HG02588 (cell line): ENCODE data around the gene ZMIZ1.

Source experiments
- ATAC-seq: cut with Tn5 transposase; IDR thresholded peaks from one replicate; pipeline ENCODE4 v1.9.1; 2021; ENCODE audit warnings: mild to moderate bottlenecking, moderate library complexity; ENCODE audit not compliant: unreplicated experiment

The ZMIZ1 gene

GRCh38 chr10:79136236-79137005, 67.7 kb downstream of the ZMIZ1 start:
- ATAC-seq = no peak

GRCh38 chr10:79137300-79137756, 68.6 kb downstream of the ZMIZ1 start:
- ATAC-seq = peak; percentile 22

GRCh38 chr10:79137826-79138225, 69.1 kb downstream of the ZMIZ1 start:
- peak; percentile 68 for ATAC-seq

- ATAC-seq = no peak
Observed at GRCh38 chr10:79138449-79139123, 69.8 kb downstream of the ZMIZ1 start.

- ATAC-seq = no peak
Observed at GRCh38 chr10:79139124-79139835, 70.5 kb downstream of the ZMIZ1 start.

GRCh38 chr10:79140085-79140793, 71.5 kb downstream of the ZMIZ1 start:
- ATAC-seq = no peak

- no peak for ATAC-seq
Observed at GRCh38 chr10:79140855-79141254, 72.1 kb downstream of the ZMIZ1 start.

- no peak for ATAC-seq
Observed at GRCh38 chr10:79142064-79142491, 73.3 kb downstream of the ZMIZ1 start.

- ATAC-seq = no peak
Observed at GRCh38 chr10:79142522-79143309, 74.0 kb downstream of the ZMIZ1 start.

GRCh38 chr10:79143879-79144278, 75.1 kb downstream of the ZMIZ1 start:
- no peak for ATAC-seq

- ATAC-seq = no peak
Observed at GRCh38 chr10:79144351-79145173, 75.8 kb downstream of the ZMIZ1 start.

GRCh38 chr10:79145174-79145483, 76.4 kb downstream of the ZMIZ1 start:
- no peak for ATAC-seq

- no peak for ATAC-seq
Observed at GRCh38 chr10:79145517-79146470, 77.0 kb downstream of the ZMIZ1 start.

- ATAC-seq = no peak
Observed at GRCh38 chr10:79146611-79147130, 77.9 kb downstream of the ZMIZ1 start.

GRCh38 chr10:79147306-79147705, 78.5 kb downstream of the ZMIZ1 start:
- ATAC-seq = no peak

- no peak for ATAC-seq
Observed at GRCh38 chr10:79147796-79148451, 79.2 kb downstream of the ZMIZ1 start.

- no peak for ATAC-seq
Observed at GRCh38 chr10:79148452-79149344, 79.9 kb downstream of the ZMIZ1 start.
